NCI-H510A (cell line): ENCODE data around the gene CCHCR1.
A peak's percentile ranks its signal among the peaks of the same experiment; 100 is the strongest.

Experiments
- DNase-seq: peaks from one replicate; lab custom pipeline; 2025; lab: John Stamatoyannopoulos, UW

The CCHCR1 gene

DNA sequence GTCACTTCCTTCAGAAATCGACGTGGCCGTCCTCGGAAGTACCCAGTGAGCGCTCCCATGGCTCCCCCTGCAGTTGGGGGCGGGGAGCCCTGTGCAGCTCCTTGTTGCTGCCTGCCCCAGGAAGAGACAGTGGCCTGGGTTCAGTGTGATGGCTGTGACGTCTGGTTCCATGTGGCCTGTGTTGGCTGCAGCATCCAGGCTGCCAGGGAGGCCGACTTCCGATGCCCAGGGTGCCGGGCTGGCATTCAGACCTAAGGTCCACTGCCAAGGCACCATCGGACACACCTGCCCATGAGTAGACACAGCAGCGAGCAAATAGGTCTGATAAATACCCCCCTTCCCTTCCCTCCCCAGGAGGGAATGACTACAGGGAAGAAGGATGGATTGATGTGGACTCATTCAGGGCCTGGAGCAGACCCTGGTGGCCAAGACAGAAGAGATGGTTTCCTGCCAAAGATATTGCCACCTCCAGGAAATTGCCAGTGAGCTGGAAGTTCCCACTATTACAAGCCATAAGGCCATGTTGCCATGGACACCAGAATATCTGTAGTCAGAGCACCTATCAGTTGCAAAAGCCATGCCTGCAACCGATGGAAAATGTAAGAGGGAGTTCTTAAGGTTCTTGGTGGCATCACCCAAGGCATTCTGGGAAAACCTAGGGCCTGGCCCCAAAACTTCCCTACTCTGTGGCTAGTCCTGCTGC is 5.0 kb upstream of the CCHCR1 start:
- no peak for DNase-seq

DNA sequence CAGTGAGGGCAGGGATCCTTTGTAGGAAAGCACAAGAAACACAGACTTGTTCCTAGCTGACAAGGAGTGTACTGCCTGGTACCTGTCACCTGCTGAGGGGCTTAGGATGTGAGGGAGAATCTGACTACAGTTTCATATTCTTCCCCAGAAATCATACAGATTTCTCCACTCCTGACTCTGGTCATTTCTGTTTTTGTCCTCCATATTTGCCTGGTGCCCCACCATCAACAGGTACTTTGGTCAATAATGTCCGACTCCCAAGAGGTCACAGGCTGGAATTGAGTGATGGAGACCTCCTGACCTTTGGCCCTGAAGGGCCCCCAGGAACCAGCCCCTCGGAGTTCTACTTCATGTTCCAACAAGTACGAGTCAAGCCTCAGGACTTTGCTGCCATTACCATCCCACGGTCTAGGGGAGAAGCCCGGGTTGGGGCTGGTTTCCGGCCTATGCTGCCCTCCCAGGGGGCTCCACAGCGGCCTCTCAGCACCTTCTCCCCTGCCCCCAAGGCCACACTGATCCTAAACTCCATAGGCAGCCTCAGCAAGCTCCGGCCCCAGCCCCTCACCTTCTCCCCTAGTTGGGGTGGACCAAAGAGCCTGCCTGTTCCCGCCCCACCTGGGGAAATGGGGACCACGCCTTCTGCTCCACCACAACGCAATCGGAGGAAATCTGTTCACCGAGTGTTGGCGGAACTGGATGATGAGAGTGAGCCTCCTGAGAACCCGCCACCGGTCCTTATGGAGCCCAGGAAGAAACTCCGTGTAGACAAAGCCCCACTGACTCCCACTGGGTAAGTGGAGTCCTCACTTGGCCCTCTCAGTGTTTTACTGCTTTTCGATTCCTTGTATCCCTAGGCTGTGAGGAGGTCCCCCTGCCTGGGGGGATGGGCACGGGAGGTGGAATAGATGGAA is 3.9 kb upstream of the CCHCR1 start:
- no peak for DNase-seq

DNA sequence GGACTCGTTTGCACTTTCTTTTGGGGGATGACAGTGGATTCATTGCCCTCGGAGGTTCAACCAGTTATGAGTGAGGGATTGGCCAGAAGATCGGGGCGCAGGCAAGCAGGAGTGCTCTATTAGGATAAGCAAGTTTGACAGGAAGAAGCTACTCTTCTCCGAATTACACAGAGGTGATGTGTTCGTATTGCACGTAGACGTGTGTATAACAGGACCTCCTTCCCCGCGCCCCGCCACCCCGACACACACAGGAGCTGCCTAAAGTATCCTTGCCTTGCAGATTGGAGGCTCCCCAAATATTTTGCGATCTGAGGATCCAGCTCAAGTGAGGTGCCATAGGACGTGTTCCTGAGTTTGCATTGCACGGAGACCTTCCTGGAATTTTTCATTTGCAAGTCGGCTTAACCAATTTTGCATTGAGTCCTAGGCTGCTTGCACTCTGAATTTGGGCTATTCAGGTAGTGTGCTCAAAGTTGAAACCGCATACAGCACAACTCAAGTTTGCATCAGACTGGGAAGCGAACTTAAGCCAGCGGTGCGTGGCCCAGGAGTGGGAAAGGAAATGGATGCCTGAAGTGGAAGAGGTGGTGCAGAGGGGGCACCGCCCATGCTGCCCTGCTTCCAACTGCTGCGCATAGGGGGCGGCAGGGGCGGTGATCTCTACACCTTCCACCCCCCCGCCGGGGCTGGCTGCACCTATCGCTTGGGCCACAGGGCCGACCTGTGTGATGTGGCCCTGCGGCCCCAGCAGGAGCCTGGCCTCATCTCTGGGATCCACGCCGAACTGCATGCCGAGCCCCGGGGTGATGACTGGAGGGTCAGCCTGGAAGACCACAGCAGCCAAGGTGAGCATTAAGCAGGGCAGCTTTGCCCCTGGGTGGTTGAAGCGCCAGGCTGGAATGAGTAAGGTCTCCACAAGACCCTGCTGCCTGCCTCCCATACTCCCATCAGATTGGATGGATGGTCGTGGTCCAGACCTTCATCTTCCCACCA is 1.6 kb upstream of the CCHCR1 start:
- DNase-seq = peak; percentile 13

DNA sequence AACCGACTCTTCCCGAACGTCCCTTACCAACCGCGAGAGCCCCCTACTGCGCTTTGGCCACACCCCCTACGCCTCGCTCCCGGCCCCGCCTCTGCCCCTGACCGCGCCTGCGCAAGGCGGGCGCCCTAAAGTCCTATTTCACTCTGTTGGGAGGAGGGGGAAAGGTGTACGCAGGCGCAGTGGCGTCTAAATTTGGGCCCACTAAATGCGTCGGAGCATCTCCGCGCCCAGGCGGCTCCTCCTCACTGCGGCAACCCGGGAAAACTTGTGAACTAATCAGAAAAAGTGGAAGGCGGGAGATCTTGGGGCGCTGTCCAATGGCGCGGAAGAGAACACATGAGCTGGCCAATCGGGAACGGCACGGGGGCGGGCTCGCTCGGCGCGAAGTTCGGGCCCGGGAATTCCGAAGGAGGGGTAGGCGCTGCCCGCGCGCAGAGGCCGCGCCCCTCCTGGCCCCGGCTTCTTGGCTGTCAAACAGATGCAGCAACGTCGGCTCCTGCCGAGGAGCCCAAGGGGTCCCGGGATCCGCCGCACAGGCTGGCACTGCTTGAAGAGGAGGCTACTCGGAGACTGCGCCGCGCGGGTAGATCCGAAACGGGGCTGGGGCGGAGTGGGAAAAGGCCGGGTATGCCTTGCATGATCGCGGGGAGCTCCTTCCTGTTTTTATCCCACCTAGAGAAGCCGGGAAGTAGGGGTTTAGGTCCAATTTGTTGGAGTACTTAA is 699 bp upstream of the CCHCR1 start, which contains the start of gene TCF19:
Gene TCF19, plus strand, starts transcription at position 450 of the 723 bp plus-strand sequence. CDS start 881 bp downstream, outside the sequence.
- peak; percentile 98 for DNase-seq

DNA sequence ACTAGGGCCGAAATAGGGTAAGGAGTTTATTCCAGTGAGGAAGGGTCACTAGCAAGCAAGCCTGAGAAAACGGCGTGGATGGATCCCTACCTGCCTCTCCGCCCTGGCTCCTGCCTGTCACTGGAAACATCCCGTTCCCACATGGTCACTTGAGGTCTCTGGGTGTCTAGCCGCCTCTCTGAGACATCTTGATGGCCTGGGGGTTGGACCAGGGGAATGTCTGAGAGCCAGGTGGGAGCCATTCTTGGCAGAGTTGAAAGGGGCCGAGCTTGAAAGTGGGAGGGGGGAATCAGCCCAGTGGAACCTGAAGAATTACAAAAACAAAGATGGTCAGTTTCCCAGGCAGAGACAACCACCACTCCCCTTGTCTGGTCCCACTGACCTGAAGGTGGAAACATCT is 961 bp downstream of the CCHCR1 start:
- DNase-seq = no peak

DNA sequence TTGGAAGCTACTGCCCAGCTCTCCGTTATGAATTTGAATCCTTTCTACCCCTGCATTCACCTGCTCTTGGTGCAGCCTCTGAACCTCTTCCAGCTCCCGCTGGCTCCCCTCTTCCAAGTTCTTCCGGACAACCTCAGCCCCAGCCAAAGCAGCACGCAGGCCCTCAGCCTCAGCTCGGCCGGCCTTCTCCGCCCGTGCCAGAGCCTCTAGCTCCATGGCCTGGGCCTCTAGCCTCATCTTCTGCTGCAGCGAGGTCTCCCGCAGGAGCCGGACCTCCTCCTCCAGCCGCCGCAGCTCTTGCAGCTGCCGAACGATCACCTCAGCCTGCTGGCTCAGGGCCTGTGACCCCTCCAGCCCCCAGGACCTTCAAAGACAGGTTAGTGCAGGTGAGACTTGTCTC is 3.2 kb downstream of the CCHCR1 start:
- no peak for DNase-seq

DNA sequence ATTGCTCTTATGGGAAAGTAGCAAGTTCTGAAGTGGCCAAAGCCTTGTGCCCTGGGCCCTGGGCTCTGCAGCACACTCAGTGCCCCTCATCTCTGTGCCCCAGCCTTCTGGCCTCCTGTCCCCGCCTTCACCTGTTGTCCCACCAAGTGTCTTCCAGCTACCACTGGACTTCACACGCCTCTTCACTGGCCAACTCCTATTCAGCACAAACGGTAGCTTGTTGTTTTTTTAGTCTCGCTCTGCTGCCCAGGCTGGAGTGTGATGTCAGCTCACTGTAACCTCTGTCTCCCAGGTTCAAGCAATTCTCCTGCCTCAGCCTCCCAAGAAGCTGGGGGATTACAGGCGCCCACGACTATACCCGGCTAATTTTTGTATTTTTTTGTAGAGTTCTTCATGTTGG is 4.8 kb downstream of the CCHCR1 start:
- no peak for DNase-seq

DNA sequence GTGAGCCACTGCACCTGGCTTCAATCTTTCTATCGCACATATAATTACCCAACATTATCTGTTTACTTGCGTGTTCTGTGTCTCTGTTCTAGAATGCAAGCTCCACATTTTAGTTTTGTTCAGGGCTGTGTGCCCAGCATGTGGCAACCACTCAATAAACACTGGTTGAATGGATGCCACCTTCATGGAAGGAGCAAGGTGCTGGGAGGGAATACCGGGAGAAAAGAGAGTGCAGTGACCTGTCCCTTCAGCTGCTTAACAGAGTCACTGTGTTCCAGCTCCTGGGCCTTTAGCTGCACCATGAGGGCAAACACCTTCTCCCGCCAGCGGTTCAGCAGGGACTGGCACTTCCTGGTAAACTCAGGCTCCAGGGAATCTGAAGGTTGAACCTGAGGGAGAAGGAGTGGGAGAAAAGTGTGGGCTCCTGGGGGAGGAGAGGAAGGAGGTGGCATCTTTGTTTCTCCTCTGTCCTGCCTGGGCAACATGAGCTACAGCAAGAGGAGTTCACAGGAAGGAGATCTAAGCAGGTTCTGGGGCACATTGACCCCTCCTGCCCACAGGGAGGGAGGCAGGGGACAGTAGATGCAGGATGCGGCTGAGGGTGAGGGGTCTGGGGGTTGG is 7.7 kb downstream of the CCHCR1 start:
- no peak for DNase-seq

DNA sequence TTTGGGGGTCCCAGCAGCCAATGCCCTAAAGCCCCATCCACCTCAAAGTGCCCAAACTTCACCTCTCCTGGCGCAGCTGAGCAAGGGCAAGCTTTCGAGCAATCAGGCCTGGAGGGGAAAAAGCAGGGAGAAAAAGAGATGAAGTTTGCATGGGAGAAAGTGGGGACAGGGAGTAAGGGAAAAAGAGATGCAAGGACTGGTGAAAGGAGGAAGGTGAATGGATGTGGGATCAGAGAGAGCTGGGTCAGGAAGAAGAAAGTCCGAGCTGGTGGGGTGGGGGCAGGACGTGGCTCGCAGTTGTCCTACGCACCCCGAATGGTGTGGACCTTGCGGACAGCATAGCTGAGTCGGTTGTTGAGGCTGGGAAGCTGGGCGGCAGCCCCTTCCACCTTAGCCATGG is 12.2 kb downstream of the CCHCR1 start:
- no peak for DNase-seq

DNA sequence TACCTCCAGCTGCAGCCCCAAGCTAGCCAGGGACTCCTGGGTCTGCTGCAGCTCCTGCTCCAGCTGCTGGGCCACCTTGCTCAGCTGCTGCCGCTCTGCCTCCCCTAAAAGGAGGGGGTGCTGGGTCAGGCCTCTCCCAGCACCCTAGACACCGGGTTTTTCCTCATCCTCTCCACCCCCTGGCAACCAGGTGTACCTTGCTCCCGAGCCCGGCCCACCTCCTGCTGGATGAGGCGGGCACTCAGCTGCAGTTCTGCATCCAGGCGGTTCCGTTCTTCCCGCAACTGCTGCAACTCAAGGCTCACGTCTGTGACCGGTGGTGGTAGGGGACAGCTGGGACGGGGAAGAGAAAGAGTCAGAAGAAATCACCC is 12.6 kb downstream of the CCHCR1 start:
- DNase-seq = no peak

DNA sequence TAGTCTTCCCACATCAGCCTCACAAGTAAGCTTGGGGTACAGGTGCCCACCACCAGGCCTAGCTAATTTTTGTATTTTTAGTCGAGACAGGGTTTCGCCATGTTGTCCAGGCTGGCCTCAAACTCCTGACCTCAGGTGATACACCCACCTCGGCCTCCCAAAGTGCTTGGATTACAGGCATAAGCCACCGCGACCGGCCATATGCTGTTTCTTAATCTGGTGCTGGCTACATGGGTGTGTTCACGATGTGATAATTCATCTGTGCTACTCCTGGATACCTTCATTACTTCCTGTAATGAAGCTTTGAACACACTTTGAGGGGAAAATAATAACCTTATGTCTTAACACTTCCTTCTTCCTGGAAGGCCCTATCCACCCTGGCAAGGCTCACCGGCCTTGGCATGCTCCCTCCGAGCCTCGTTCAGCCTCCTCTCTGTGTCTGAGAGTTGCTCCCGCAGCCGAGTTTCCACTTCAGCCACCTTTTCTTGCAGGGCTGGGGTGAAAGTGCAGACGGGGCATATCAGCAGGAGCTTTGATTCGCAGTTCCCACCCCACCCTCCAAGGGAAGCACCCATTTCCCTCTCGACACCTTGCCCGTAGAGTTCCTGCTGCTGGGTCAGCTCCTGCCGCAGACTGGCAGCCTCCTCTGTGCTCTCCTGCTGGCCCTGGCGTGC is 13.2 kb downstream of the CCHCR1 start:
- DNase-seq = no peak

DNA sequence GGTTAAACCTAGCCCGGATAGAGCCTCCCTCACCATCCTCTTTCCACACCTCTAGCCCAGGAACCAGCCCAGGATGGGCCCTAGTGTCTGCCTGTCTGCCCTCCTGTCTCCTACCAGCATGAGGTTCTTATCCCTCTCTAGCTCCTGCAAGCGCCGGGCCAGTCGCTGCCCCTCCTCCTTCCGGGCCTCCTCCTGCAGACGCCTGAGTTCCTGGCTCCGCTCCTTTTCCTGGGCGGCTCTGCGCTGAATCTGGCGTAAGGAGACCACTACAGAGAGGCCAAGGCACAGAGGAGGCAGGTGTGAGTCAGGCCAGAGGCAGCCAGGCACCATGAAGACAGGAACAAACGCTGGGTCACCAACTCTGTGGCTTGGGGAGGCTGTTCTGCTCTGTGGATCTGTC is 14.5 kb downstream of the CCHCR1 start:
- DNase-seq = no peak

DNA sequence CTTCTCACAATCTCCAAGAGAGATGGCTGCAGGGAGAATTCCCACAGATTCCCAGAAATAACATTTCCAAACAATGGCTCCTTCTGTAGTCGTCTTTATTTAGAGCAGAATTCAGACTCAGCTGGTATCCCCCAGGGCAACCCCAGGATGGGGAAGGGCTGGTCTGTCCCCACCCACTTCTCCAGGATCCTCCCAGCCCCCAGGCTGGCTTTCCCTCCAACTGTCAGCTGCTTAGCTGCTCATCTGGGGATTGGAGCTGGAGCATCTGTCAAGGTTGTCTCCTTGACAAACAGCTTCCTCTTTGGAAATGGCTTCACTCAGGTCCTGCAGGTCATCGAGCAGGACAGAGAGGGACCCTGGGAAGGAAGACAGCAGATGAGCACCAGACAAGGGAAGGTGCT is 15.2 kb downstream of the CCHCR1 start:
- no peak for DNase-seq

DNA sequence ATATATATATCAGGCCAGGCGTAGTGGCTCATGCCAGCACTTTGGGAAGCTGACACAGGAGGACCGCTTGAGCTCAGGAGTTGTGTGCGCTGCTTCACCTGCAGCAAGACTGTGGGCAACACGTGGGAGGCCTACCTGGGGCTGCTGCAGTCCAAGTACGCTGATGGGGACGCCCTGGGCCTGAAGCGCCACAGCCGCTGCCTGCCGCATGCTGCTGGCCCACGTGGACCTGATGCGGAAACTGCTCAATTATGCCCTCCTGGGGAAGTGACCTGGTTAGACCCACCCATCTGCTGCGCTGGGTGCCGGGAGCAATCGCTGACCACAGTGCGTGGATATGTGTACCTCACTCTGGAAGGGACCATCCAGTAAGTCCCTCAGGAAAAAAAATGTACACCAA is 17.0 kb downstream of the CCHCR1 start:
- DNase-seq = no peak

DNA sequence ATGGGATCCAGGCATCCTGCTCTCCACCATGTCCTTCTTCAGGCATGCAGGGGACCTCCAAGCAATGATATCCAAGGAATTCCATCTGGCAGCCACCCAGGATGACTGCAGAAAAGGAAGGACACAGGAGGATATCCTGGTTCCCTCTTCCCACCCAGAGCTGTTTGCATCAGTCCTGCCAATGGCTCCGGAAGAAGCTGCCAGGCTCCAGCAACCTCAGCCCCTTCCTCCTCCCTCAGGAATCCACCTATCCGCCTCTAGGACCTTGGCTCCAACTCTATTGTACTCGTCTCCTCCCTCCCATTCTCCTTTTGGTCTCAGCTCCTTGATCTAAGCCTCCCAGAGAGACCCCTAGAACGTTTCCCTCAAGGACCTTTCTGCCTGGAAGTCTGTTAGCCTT is 18.0 kb downstream of the CCHCR1 start:
- DNase-seq = no peak

DNA sequence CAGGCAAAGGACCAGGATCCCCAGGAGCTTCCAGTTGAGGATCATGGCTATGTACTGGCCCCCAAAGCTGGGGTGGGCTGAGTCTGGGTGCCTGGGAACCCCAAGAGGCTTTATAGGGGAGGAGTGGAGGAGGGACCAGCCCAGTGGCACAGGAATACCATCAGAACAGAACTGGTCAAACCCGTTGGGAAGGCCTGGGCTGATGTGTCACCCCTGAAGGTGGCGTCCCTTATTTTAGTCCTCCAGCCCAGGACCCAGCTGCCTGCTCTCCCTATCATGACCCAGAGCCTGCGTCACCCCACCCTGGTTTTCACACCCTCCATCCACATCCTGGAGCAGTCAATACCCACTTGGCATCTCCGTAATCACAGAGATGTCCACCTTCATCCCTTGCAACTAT is 18.6 kb downstream of the CCHCR1 start, which contains the start of gene PSORS1C2:
Gene PSORS1C2, minus strand, starts transcription at position 85 of the 400 bp plus-strand sequence. Its CDS starts 40 bp downstream, at position 45.
- no peak for DNase-seq

DNA sequence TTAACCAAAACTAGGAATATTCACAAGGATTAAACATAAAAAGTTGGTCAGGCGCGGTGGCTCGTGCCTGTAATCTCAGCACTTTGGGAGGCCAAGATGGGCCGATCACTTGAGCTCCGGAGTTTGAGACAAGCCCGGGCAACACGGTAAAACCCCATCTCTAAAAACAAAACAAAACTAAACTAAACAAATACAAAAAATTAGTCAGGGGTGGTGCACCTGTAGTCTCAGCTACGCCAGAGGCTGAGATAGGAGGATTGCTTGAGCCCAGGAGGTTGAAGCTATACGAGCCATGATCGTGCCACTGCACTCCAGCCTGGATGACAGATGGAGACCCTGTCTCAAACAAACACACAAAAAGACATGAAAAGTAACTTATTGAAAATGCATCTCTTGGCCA is 21.9 kb downstream of the CCHCR1 start:
- DNase-seq = no peak

DNA sequence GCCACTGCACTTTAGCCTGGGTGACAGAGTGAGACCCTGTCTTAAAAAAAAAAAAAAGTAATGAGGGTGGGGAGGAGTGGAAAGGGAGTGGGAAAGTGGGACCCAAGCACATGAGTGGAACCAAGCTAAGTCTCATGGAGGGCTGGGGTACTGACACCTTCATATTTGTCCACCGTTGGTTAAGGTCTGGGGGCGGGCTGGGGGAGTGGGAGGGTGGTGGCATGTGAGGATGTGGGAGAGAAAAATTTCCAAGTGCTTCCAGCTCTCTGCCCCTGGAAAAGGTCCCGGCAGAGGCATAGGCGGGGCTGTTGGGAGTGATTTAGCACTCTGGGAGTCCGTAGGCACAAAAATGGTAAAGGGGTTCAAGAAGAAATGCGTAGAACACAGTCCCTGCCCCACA is 24.8 kb downstream of the CCHCR1 start:
- DNase-seq = no peak

DNA sequence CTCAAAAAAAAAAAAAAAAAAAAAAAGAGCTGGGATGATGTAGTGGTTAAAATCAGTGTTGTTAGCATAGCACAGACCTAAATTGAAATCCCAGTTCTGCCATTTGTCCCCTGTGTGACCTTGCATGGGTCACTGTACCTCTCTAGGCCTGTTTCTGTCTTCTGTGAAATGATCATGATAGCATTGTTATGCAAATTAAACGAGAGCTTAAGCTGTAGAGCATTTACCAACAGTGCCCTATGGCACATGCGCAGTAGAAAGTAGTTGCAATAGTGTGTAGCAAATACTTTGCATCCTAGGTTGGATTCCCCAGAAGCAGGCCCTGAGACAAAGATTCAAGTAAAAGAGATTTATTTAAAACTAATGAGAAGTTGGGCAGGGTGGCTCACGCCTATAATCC is 26.0 kb downstream of the CCHCR1 start:
- DNase-seq = no peak

DNA sequence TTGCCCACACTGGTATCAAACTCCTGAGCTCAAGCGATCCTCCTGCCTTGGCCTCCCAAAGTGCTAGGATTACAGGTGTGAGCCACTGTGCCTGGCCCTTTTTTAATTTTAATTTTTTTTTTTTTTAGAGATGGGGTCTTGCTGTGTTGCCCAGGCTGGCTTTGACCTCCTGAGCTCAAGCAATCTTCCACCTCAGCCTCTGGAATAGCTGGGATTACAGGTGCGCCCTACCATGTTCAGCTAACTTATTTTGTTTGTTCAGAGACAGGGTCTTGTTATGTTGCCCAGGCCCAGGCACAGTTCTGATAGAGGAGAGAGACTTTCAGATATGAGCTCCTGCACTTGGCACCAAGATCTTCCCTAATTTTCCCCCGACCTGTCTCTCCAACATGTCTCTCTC is 26.9 kb downstream of the CCHCR1 start:
- no peak for DNase-seq
